Measurements from ENCODE around the gene LYSET. TPM values are rescaled to one million over a fixed set of nuclear protein-coding genes. Genes with fewer than 3 reads are reported as not detected.
"Not testable (repeated sequence)": the region's sequence is repeated elsewhere in the genome, so short reads cannot be mapped to it uniquely, and the experiment has no call there.

LYSET gene
- total and polyA plus RNA-seq, 2 donors (not counting 3 experiments of a cell fraction or from before 2014, with no cell fraction given) = 14.3 to 18.4 TPM

- intact Hi-C loops (cut with micrococcal nuclease) = loop anchor here (5.0 kb wide), 1 partner anchor 299 kb away; no protein-coding TSS in a partner anchor
- dilution Hi-C loops (cut with MboI; ENCODE audit: extremely low pct_ligation_motif_present, low sequenced_read_pairs) = loop anchor here (25.0 kb wide), 1 partner anchor 174 kb away; no protein-coding TSS in a partner anchor
- BruUV-seq (replicated peaks) = no TSS peak
- Histone ChIP-seq H3K4me2 (ENCODE audit: insufficient read depth, low read length) (no peak overlapping the region), H3K9me3 (replicated peaks; ENCODE audit: control insufficient read depth, insufficient read depth, low read length) (no peaks in the 10 kb centered on the region), H3K79me2 (ENCODE audit: control insufficient read depth, insufficient read depth, low read length) (no peaks in the 10 kb centered on the region), H3K9me1 (replicated peaks; ENCODE audit: control insufficient read depth, extremely low read depth, insufficient read depth, low read length) (no peaks in the 10 kb centered on the region), H2AFZ (ENCODE audit: low read depth, low read length) (no peak overlapping the region), H3K36me3 (ENCODE audit: control insufficient read depth in 2 of 2, extremely low read depth in 1 of 2, insufficient read depth in 2 of 2, low read length in 2 of 2) (no peaks in the 10 kb centered on the region), H3K4me1 (ENCODE audit: control insufficient read depth, extremely low read depth, insufficient read depth, low read length) (no peaks in the 10 kb centered on the region), H3K9ac (replicated peaks; ENCODE audit: extremely low read depth, insufficient read depth, low read length) (no peak overlapping the region), H4K20me1 (replicated peaks; ENCODE audit: control insufficient read depth, extremely low read depth, insufficient read depth, low read length) (no peaks in the 10 kb centered on the region), H3K27ac (ENCODE audit: insufficient read depth, low read depth, low read length) (no peak overlapping the region), H3K27me3 (ENCODE audit: control insufficient read depth in 2 of 2, insufficient read depth in 2 of 2, low read length in 2 of 2) (no peaks in the 10 kb centered on the region), H3K4me3 (replicated peaks in 1 of 3; ENCODE audit: insufficient read depth in 1 of 3, low read depth in 1 of 3, low read length in 3 of 3) (no peak overlapping the region)
- ChIA-PET POLR2A (no interaction called here), CTCF (interaction anchor here (1.3 to 4.6 kb wide), 3 partner anchors 23 to 182 kb away, joined by 3 to 68 read pairs (median 5); no protein-coding TSS in a partner anchor)
- DNase-seq (ENCODE audit: low read depth, low spot score) = no peak
- TF ChIP-seq EZH2 (IDR thresholded peaks at IDR 0.05; ENCODE audit: borderline replicate concordance, low read depth, low read length, severe bottlenecking) (no peak), FOS (IDR thresholded peaks at IDR 0.05; ENCODE audit: borderline replicate concordance, insufficient read depth, low read length) (no peak), GATA2 (IDR thresholded peaks at IDR 0.05; ENCODE audit: insufficient read depth, insufficient read length, low read depth, low read length) (no peak), POLR2AphosphoS5 (IDR thresholded peaks at IDR 0.05; ENCODE audit: insufficient read depth, low read depth, low read length) (no peak), POLR2A (IDR thresholded peaks at IDR 0.05; ENCODE audit: low read depth, low read length) (no peak), JUN (IDR thresholded peaks at IDR 0.05; ENCODE audit: borderline replicate concordance, insufficient read depth, insufficient read length, low read depth) (no peak), MAX (IDR thresholded peaks at IDR 0.05; ENCODE audit: insufficient read depth, insufficient read length) (no peak), CTCF (IDR thresholded peaks at IDR 0.05; ENCODE audit: extremely low read depth in 1 of 2, insufficient read depth in 1 of 2, low read depth in 1 of 2, low read length in 2 of 2) (no peak), MYC (IDR thresholded peaks at IDR 0.05; ENCODE audit: low read depth, low read length) (no peak)
- FAIRE-seq = no peak
Measured at GRCh38 chr14:93136009-93136408, 49.1 kb upstream of the LYSET start.

- dilution Hi-C loops (cut with MboI; ENCODE audit: extremely low pct_ligation_motif_present, low sequenced_read_pairs) = loop anchor here (25.0 kb wide), 1 partner anchor 174 kb away; no protein-coding TSS in a partner anchor
- H3K9me3 ChIP-seq (replicated peaks; ENCODE audit: control insufficient read depth, insufficient read depth, low read length); FAIRE-seq; DNase-seq (ENCODE audit: low read depth, low spot score); H2AFZ ChIP-seq (ENCODE audit: low read depth, low read length); BruUV-seq (replicated peaks); H3K27ac ChIP-seq (ENCODE audit: insufficient read depth, low read depth, low read length); H3K4me1 ChIP-seq (ENCODE audit: control insufficient read depth, extremely low read depth, insufficient read depth, low read length); H3K27me3 ChIP-seq (ENCODE audit: control insufficient read depth in 2 of 2, insufficient read depth in 2 of 2, low read length in 2 of 2); H3K79me2 ChIP-seq (ENCODE audit: control insufficient read depth, insufficient read depth, low read length); H4K20me1 ChIP-seq (replicated peaks; ENCODE audit: control insufficient read depth, extremely low read depth, insufficient read depth, low read length); POLR2A ChIA-PET; H3K36me3 ChIP-seq (ENCODE audit: control insufficient read depth in 2 of 2, extremely low read depth in 1 of 2, insufficient read depth in 2 of 2, low read length in 2 of 2); H3K9ac ChIP-seq (replicated peaks; ENCODE audit: extremely low read depth, insufficient read depth, low read length); H3K4me3 ChIP-seq (replicated peaks in 1 of 3; ENCODE audit: insufficient read depth in 1 of 3, low read depth in 1 of 3, low read length in 3 of 3); H3K9me1 ChIP-seq (replicated peaks; ENCODE audit: control insufficient read depth, extremely low read depth, insufficient read depth, low read length); H3K4me2 ChIP-seq (ENCODE audit: insufficient read depth, low read length): not testable (repeated sequence)
- CTCF ChIA-PET = interaction anchor here (1.3 to 4.6 kb wide), 3 partner anchors 23 to 183 kb away, joined by 3 to 68 read pairs (median 5); no protein-coding TSS in a partner anchor
- intact Hi-C loops (cut with micrococcal nuclease) = loop anchor here (5.0 kb wide), 1 partner anchor 299 kb away; no protein-coding TSS in a partner anchor
Measured at GRCh38 chr14:93136508-93136907, 48.6 kb upstream of the LYSET start.
